Upper lobe of left lung (tissue), 6 donors: ENCODE data around the gene CHL1. TPM values are rescaled to one million over a fixed set of nuclear protein-coding genes. Genes with fewer than 3 reads are reported as not detected.
A peak's percentile ranks its signal among the peaks of the same experiment; 100 is the strongest.

Experiments
- ATAC-seq, 2 donors: fragments of 200-7000 bp; cut with Tn5 transposase; one replicate each; pipeline ENCODE4 v1.9.1; 2022; ENCODE audit warnings: mild to moderate bottlenecking in 2 of 2, moderate library complexity in 2 of 2; ENCODE audit not compliant: low FRiP score in 2 of 2
- DNase-seq, 2 donors: peaks; one replicate each; pipeline ENCODE4 v3.0.0-alpha.2; 2019 to 2020
- H3K27ac ChIP-seq, 4 donors: fragments of 200-600 bp; sonication (generic); one replicate each; pipeline ENCODE4 v1.5.1; 2016 to 2019
- H3K27me3 ChIP-seq, 4 donors: fragments of 200-600 bp; sonication (generic); one replicate each; pipeline ENCODE4 v1.5.1; 2017 to 2019
- H3K36me3 ChIP-seq, 4 donors: fragments of 200-600 bp; sonication (generic); one replicate each; pipeline ENCODE4 v1.5.1; 2016 to 2019
- H3K4me1 ChIP-seq, 4 donors: fragments of 200-600 bp; sonication (generic); one replicate each; pipeline ENCODE4 v1.5.1; 2018 to 2019
- H3K4me3 ChIP-seq, 4 donors: fragments of 200-600 bp; sonication (generic); one replicate each; pipeline ENCODE4 v1.5.1; 2017 to 2019; ENCODE audit warnings: mild to moderate bottlenecking in 2 of 4, moderate library complexity in 1 of 4
- H3K9me3 ChIP-seq, 4 donors: fragments of 200-600 bp; sonication (generic); one replicate each; pipeline ENCODE4 v1.5.1; 2018 to 2019
- EP300 ChIP-seq, 4 donors: sonication (generic); formaldehyde crosslinking; IDR thresholded peaks; one replicate each; pipeline ENCODE4 v1.5.1; 2017; ENCODE audit warnings: antibody characterized with exemption in 4 of 4, control low read depth in 2 of 4
- POLR2A ChIP-seq, 4 donors: fragments of 450-650 bp; IDR thresholded peaks; one replicate each; pipeline ENCODE4 v1.5.1; 2016 to 2017; ENCODE audit warnings: antibody characterized with exemption in 4 of 4, mild to moderate bottlenecking in 2 of 4
- POLR2AphosphoS5 ChIP-seq, 2 donors: sonication (generic); formaldehyde crosslinking; IDR thresholded peaks; one replicate each; pipeline ENCODE4 v1.5.1; 2017; ENCODE audit warnings: antibody characterized with exemption in 2 of 2
- WGBS, 2 donors: methylation state at CpG; one replicate each; pipeline ENCODE4 v1.1.5; 2017 to 2018; 5-methylcytosine and 5-hydroxymethylcytosine counted together
- total RNA-seq, 6 donors: library from RNA; depleted of rRNA in 4 of 6; stranded (reverse); fragments of >200 nt in 4 of 6; gene quantifications; one replicate each; pipeline versions ENCODE4 v1.1.0 to v1.2.1, GENCODE V29; 2016 to 2021
- TF ChIP-seq, protein P1 (sequence below), 6 experiments: fragments of 450-650 bp in 4 of 6; fragments of 200-600 bp in 2 of 6; sonication (generic) in 2 of 6; IDR thresholded peaks; one replicate each; pipeline ENCODE4 v1.5.1; 2016 to 2019; ENCODE audit warnings: antibody characterized with exemption in 6 of 6
- donor health status: DM: no; HTN: no; CAD: no; lungs with moderate emphysema.
- donor health status: DM: no; HTN: yes; CAD: no; lungs with severe emphysema.

Gene CHL1, protein sequence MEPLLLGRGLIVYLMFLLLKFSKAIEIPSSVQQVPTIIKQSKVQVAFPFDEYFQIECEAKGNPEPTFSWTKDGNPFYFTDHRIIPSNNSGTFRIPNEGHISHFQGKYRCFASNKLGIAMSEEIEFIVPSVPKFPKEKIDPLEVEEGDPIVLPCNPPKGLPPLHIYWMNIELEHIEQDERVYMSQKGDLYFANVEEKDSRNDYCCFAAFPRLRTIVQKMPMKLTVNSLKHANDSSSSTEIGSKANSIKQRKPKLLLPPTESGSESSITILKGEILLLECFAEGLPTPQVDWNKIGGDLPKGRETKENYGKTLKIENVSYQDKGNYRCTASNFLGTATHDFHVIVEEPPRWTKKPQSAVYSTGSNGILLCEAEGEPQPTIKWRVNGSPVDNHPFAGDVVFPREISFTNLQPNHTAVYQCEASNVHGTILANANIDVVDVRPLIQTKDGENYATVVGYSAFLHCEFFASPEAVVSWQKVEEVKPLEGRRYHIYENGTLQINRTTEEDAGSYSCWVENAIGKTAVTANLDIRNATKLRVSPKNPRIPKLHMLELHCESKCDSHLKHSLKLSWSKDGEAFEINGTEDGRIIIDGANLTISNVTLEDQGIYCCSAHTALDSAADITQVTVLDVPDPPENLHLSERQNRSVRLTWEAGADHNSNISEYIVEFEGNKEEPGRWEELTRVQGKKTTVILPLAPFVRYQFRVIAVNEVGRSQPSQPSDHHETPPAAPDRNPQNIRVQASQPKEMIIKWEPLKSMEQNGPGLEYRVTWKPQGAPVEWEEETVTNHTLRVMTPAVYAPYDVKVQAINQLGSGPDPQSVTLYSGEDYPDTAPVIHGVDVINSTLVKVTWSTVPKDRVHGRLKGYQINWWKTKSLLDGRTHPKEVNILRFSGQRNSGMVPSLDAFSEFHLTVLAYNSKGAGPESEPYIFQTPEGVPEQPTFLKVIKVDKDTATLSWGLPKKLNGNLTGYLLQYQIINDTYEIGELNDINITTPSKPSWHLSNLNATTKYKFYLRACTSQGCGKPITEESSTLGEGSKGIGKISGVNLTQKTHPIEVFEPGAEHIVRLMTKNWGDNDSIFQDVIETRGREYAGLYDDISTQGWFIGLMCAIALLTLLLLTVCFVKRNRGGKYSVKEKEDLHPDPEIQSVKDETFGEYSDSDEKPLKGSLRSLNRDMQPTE (N-terminal part only)
- total RNA-seq = 10 to 100 TPM in 2 of 6 donors, 1 to 10 TPM in 4; 3.1 to 14.3 (median 4.9) TPM

DNA sequence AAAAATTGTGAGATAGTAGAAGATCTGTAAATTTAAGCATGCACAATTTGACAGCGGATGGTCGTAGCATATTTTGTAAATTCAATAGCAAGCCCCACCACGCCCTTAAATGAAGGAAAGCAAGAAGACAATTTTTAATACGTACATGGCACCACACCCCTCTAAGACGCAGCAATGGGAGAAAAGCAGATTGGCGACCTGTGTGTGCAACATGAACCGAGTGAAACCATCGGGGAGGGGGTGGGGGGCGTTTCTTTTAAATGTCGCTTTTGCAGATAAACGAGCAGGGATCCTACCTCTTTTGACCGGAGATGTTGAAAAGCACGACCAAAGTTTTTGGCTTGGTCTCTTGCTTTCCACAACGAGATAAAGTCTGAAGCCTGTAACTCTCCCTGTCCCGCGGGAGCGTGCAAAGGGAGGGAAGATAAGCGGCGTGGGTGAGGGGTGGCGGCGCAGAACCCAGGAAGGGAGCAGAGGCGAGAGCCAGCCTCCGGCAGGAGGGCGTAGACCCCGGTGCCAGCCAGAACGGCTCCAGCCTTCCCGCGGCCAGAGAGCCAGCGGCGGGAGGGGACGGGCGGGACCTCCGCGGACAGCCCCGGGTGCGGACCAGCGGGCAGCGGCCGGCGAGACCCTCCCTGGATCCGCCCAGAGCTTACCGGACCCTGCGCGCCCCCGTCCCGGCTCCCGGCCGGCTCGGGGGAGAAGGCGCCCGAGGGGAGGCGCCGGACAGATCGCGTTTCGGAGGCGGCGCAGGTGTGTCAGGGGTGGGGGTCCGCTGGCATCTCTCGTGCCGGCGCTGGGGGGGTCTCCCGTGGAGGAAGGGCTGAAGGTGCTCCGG is at the start of gene CHL1:
CHL1 (plus strand) TSS at position 453 of the 838 bp plus-strand sequence. CDS start 123,014 bp downstream, outside the sequence.
- Histone ChIP-seq H3K27me3 (peaks cover 0 to 20% (median 6%) of the 10 kb centered on the region in 4 donors), H3K36me3 (no peaks in the 10 kb centered on the region), H3K27ac (peak within 1 kb of the TSS; percentile 6 to 67 (median 48)), H3K9me3 (no peaks in the 10 kb centered on the region), H3K4me3 (peak within 1 kb of the TSS; percentile 5 to 58 (median 44)), H3K4me1 (peaks cover 2 to 23% (median 16%) of the 10 kb centered on the region in 4 donors)
- DNase-seq = peak in 1 of 2 donors; percentile 85
- WGBS, 2 donors = 6 to 12% methylated on average over 20 to 56 of the region's 64 CpGs
- TF ChIP-seq POLR2A (IDR thresholded peaks at IDR 0.05) (no peak), EP300 (IDR thresholded peaks at IDR 0.05) (no peak), POLR2AphosphoS5 (IDR thresholded peaks at IDR 0.05) (no peak)
- TF ChIP-seq, protein P1, sequence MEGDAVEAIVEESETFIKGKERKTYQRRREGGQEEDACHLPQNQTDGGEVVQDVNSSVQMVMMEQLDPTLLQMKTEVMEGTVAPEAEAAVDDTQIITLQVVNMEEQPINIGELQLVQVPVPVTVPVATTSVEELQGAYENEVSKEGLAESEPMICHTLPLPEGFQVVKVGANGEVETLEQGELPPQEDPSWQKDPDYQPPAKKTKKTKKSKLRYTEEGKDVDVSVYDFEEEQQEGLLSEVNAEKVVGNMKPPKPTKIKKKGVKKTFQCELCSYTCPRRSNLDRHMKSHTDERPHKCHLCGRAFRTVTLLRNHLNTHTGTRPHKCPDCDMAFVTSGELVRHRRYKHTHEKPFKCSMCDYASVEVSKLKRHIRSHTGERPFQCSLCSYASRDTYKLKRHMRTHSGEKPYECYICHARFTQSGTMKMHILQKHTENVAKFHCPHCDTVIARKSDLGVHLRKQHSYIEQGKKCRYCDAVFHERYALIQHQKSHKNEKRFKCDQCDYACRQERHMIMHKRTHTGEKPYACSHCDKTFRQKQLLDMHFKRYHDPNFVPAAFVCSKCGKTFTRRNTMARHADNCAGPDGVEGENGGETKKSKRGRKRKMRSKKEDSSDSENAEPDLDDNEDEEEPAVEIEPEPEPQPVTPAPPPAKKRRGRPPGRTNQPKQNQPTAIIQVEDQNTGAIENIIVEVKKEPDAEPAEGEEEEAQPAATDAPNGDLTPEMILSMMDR (IDR thresholded peaks at IDR 0.05) = no peak
- peak; percentile 37 to 59 for ATAC-seq

DNA sequence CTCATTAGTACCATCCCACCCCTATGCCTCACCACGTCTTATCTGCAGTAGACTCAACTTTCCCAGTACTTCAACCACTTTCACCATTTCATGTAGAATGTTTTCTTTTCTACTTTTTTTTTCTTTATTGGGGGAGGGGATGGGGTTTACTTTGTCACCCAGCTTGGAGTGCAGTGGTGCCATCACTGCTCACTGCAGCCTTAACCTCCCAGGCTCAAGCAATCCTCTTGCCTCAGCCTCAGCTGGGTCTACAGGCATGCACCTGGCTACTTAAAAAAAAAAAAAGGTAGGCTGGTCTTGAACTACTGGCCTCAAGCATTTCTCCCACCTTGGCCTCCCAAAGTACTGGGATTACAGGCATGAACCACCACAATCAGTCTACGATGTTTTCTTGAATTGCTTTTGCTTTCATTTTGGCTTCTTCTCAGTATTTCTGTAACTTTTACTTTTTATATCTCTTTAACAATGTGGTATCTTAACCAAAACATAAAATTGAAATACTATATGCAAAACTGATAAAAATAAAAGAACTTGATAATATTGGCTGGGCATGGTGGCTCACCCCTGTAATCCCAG is 44.9 kb upstream of the CHL1 start:
- ATAC-seq = no peak
- Histone ChIP-seq H3K27me3 (no peaks in the 10 kb centered on the region), H3K36me3 (no peaks in the 10 kb centered on the region), H3K4me3 (no peak overlapping the region), H3K4me1 (no peaks in the 10 kb centered on the region), H3K27ac (no peak overlapping the region), H3K9me3 (no peaks in the 10 kb centered on the region)
- 83 to 84% methylated on average over 2 of the region's 2 CpGs for WGBS, 2 donors
- TF ChIP-seq EP300 (IDR thresholded peaks at IDR 0.05) (no peak), POLR2A (IDR thresholded peaks at IDR 0.05) (no peak), POLR2AphosphoS5 (IDR thresholded peaks at IDR 0.05) (no peak)
- TF ChIP-seq, protein P1 (IDR thresholded peaks at IDR 0.05) = no peak
- DNase-seq = no peak

DNA sequence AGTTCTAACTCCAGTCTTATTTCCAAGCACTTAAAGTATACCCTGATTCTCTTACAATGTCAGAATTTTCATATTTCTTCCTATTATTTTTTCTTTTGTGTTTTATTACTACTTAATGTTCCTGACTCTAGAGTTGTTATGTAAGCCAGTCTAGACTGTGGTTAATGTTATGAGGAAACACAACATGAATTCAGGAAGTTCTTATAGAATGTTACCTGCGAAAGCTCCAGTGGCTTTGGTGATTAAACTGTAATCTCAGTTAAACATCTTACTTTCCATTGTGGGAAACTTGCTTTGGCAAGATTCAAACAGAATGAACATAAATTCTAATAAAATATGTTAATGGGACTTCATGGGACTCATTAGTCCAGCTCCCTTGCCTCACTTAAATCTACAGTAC is 36.6 kb upstream of the CHL1 start:
- WGBS, 2 donors = 22 to 55% methylated on average over 1 of the region's 1 CpG
- ATAC-seq = no peak
- no peak overlapping the region for H3K4me3 ChIP-seq
- H3K9me3 ChIP-seq = no peaks in the 10 kb centered on the region
- no peaks in the 10 kb centered on the region for H3K36me3 ChIP-seq
- DNase-seq = no peak
- no peak for TF ChIP-seq POLR2AphosphoS5 (IDR thresholded peaks at IDR 0.05)
- no peak for TF ChIP-seq EP300 (IDR thresholded peaks at IDR 0.05)
- TF ChIP-seq POLR2A (IDR thresholded peaks at IDR 0.05) = no peak
- TF ChIP-seq, protein P1 (IDR thresholded peaks at IDR 0.05) = no peak
- no peaks in the 10 kb centered on the region for H3K4me1 ChIP-seq
- no peaks in the 10 kb centered on the region for H3K27me3 ChIP-seq
- no peak overlapping the region for H3K27ac ChIP-seq

DNA sequence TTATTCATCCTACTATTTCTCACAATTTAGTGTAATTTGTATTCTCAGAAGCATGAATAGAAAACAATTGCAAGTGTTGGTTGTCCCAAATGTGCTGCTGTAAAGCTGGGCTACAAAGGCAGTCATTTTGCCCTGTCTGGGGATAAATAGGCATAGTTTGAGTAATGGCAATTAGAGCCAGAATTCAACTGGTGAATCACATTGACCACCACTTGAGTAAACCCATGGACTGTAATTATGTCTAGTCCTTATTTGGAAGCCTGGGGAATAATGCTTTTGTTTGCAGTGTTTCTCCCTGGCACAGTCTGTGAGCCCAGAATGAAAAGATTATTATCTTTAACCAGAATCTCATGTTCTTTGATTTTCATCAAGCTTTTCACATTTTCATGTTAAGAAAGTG is 30.5 kb upstream of the CHL1 start:
- H3K4me1 ChIP-seq = no peaks in the 10 kb centered on the region
- TF ChIP-seq, protein P1 (IDR thresholded peaks at IDR 0.05) = no peak
- TF ChIP-seq POLR2A (IDR thresholded peaks at IDR 0.05) = no peak
- TF ChIP-seq EP300 (IDR thresholded peaks at IDR 0.05) = no peak
- TF ChIP-seq POLR2AphosphoS5 (IDR thresholded peaks at IDR 0.05) = no peak
- H3K4me3 ChIP-seq = no peak overlapping the region
- DNase-seq (no peak), ATAC-seq (no peak)
- H3K9me3 ChIP-seq = no peaks in the 10 kb centered on the region
- no peaks in the 10 kb centered on the region for H3K36me3 ChIP-seq
- no peaks in the 10 kb centered on the region for H3K27me3 ChIP-seq
- H3K27ac ChIP-seq = no peak overlapping the region
